HG03095 (cell line): ENCODE results near the gene PRSS56.
"Not testable (repeated sequence)": the region's sequence is repeated elsewhere in the genome, so short reads cannot be mapped to it uniquely, and the experiment has no call there.

Source experiments
- ATAC-seq: cut with Tn5 transposase; IDR thresholded peaks from one replicate; pipeline ENCODE4 v1.9.1; 2021; ENCODE audit warnings: moderate library complexity; ENCODE audit not compliant: unreplicated experiment

The PRSS56 gene

GRCh38 chr2:232524771-232525170 is 4.6 kb downstream of the PRSS56 start:
- ATAC-seq: no peak

- no peak for ATAC-seq
Measured at GRCh38 chr2:232525199-232525598, 5.0 kb downstream of the PRSS56 start.

DNA sequence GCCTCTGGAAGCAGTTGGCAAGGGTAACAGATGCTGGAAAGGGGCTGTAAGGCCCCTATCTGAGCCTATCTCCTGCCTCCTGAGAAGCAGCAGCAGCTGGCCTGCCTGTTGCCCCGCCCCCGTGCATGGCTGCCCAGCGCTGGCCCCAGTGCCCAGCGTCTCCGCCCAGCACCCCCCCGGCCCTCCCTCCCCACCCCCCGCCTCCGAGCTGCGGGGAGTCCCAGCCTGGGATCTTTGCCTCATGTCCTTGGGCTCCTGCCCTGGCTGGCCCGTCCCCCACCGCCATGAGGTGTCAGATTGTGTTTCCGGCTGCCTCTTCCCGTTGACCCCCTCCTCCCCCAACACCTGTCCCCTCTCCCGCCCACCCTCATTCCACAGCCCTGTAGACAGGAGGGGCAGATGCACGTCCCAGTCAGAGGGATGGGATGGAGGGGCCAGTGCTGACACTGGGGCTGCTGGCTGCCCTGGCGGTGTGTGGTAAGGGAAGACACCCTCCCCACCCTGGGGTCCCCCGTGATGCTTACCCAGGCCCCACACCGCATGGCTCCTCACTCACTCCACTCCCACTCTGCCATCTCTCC is 5.7 kb downstream of the PRSS56 start, which contains the start of gene CHRND:
CHRND (plus strand) TSS at position 370 of the 581 bp plus-strand sequence; CDS start at position 426, 56 bp downstream.
- no peak for ATAC-seq

- no peak for ATAC-seq
Measured at GRCh38 chr2:232526372-232526941, 6.3 kb downstream of the PRSS56 start.

DNA sequence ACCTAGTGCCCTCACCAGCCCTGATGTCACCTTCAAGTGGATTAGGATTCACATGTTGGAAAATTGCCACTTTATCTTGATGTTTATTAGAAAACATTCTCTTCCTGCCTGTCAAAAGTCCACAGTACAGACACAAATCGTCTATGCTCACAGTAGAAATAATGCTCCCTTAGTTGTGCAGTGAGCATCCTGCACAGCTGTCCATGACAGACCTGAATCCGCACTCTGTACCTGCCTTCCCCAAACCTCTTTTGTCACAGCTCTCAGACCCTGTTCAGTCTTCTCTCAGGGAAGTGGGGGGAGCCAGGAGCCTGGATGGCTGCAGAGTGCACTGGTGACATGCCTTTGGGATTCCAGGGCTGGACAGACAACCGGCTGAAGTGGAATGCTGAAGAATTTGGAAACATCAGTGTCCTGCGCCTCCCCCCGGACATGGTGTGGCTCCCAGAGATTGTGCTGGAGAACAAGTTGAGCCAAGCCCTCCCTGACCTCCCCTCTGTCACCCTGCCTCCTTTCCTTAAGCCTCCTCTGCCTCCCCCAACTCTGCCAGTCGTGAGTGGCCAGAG is 7.8 kb downstream of the PRSS56 start:
- ATAC-seq: no peak

- ATAC-seq: no peak
Measured at GRCh38 chr2:232528746-232529460, 8.7 kb downstream of the PRSS56 start.

- no peak for ATAC-seq
Measured at GRCh38 chr2:232529806-232530547, 9.8 kb downstream of the PRSS56 start.

DNA sequence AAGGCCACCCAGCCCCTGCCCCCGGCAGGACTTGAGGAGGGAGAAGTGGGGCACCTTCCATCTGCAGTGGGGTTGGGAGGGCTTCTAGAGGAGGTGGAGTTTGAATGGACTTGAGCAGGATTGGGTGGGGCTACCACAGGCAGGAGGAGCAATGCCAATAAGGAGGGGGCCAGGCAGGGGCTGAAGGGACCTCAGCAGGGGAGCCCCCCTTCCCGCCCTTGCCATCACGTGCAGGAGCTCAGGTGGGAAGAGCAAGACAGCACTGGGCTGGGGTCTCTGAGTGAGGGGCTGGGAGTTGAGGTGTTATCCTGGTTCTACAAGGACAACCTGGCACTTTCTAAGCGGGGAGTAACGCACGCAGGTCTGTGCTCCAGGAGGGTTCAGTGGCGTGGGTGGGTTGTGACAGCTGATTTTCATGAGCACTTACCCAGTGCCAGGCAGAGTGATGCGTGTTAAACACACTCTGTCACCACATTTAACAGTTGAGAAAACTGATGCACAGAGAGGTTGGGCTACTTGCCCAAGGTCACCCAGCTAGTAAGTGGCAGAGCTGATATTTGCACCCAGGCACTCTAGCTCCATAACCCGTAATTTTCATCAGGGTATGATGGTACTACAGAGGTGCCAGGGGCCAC is 10.6 kb downstream of the PRSS56 start:
- ATAC-seq: no peak

GRCh38 chr2:232532419-232532818 is 12.2 kb downstream of the PRSS56 start:
- no peak for ATAC-seq

DNA sequence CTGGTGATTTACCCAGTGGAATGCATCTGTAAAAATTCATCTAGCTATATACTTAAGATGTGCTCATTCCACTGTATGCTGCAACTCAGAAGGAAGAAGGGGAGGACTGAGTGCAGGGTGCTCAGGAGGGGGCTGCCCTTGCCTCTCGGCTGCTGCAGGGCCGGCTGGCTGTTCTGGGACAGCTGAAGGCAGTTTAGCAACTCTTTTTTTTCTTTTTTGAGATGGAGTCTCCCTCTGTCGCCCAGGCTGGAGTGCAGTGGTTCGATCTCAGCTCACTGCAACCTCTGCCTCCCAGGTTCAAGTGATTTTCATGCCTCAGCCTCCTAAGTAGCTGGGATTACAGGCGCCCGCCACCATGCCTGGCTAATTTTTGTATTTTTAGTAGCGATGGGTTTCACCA is 12.6 kb downstream of the PRSS56 start:
- ATAC-seq: not testable (repeated sequence)

DNA sequence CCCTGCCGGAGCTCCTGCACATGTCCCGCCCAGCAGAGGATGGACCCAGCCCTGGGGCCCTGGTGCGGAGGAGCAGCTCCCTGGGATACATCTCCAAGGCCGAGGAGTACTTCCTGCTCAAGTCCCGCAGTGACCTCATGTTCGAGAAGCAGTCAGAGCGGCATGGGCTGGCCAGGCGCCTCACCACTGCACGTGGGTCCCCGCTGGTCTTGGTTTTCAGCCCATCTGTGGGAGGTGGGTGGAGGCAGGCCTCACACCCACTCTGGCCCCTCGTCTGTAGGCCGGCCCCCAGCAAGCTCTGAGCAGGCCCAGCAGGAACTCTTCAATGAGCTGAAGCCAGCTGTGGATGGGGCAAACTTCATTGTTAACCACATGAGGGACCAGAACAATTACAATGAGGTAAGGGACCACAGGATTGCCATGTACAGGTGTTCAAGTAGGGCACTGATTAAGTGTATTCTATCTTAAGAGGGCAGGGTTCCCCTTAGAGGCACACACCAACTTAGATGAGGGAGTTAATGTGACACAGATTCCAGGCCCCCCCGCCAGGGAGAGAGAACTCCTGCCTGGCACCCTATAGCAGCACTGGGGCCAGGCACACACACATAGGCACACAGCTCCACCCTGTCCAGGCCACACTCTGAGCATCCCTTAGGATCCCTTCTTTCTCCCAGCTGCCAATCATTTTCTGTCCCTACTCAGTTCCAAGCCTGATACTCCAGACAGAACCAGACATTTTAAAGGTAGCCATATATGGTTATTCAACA is 13.9 kb downstream of the PRSS56 start:
- no peak for ATAC-seq

GRCh38 chr2:232534940-232535651 is 14.9 kb downstream of the PRSS56 start:
- no peak for ATAC-seq

- ATAC-seq: no peak
Measured at GRCh38 chr2:232535761-232536530, 15.8 kb downstream of the PRSS56 start.

- ATAC-seq: no peak
Measured at GRCh38 chr2:232537079-232537478, 16.9 kb downstream of the PRSS56 start.

GRCh38 chr2:232537499-232537898 is 17.3 kb downstream of the PRSS56 start:
- ATAC-seq: no peak

DNA sequence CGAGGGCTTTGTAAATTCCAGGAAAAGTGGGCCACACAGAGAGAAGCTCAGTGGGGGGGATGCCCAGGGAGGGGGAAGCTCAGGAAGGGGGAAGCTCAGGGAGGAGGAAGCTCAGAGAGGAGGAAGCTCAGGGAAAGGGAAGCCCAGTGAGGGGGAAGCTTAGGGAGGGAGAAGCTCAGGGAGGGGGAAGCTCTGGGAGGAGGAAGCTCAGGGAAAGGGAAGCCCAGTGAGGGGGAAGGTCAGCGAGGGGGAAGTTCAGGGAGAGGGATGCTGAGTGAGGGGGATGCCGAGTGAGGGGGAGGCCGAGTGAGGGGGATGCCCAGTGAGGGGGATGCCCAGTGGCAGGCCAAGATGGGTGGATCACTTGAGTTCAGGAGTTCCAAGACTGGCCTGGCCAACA is 18.5 kb downstream of the PRSS56 start:
- ATAC-seq: no peak

GRCh38 chr2:232539298-232540231 is 19.4 kb downstream of the PRSS56 start, which contains the start of gene CHRNG:
Gene CHRNG, plus strand, starts transcription at chr2:232539692. Its CDS starts 56 bp downstream, at chr2:232539748.
- no peak for ATAC-seq
